K562 (cell line): ENCODE results near the gene AAK1. TPM values are rescaled to one million over a fixed set of nuclear protein-coding genes. Genes with fewer than 3 reads are reported as not detected.

ENCODE experiments used
- ATAC-seq: fragments of 200-7000 bp; cut with Tn5 transposase; 3 replicates; pipeline ENCODE4 v1.9.1; 2020; ENCODE audit warnings: moderate library complexity
- BruUV-seq: library from RNA; stranded (reverse); fragments of 400-500 nt; replicated peaks from 2 replicates; lab custom pipeline; 2021; lab: Mats Ljungman, UMichigan
- CTCF ChIA-PET: fragments of 300-600 bp; formaldehyde crosslinking; extraction: SDS; loops from one replicate; lab custom pipeline; 2021; ENCODE audit warnings: low intra/inter-chr PET ratio; lab: Yijun Ruan, JAX
- POLR2A ChIA-PET: fragments of 300-600, 350-650 bp; sonication (Branson Sonifier 250); formaldehyde crosslinking; extraction: SDS; loops from one replicate; lab custom pipeline; 2021; ENCODE audit warnings: antibody characterized with exemption, inconsistent platforms; lab: Yijun Ruan, JAX
- DNase-seq, 4 experiments: peaks; one replicate each; pipeline versions ENCODE4 v3.0.0 to v3.0.0-alpha.2; 2011 to 2018; ENCODE audit warnings: low spot score in 3 of 4, mixed read lengths in 3 of 4; ENCODE audit errors: extremely low read depth in 1 of 4
- FAIRE-seq: peaks from 2 replicates; lab custom pipeline; 2011; peaks lifted over from hg19 to GRCh38; lab: Jason Lieb, UNC
- H2AFZ ChIP-seq: 2 replicates; pipeline ENCODE4 v1.6.0; 2011; ENCODE audit warnings: low read depth, low read length, control low read depth, inconsistent platforms
- H3K27ac ChIP-seq: fragments of 200-600 bp; 3 replicates; pipeline ENCODE4 v1.8.0; 2011; ENCODE audit warnings: low read depth, mild to moderate bottlenecking, control low read depth, inconsistent platforms, low read length, moderate library complexity, mixed read lengths; ENCODE audit errors: extremely low read depth
- H3K27me3 ChIP-seq, 2 experiments: fragments of 300-600 bp in 1 of 2; 2 replicates in 1 of 2; 3 replicates in 1 of 2; pipeline versions ENCODE4 v1.6.0 to v1.8.0; 2011; ENCODE audit warnings: inconsistent platforms in 2 of 2, low read length in 2 of 2, mild to moderate bottlenecking in 1 of 2, mixed read lengths in 1 of 2, moderate library complexity in 1 of 2; ENCODE audit not compliant: control insufficient read depth in 2 of 2, insufficient read depth in 2 of 2
- H3K36me3 ChIP-seq: fragments of 300-600 bp; 3 replicates; pipeline ENCODE4 v1.8.0; 2011; ENCODE audit warnings: mild to moderate bottlenecking, low read length, inconsistent platforms; ENCODE audit not compliant: control insufficient read depth, insufficient read depth
- H3K4me1 ChIP-seq, 2 experiments: fragments of 200-600 bp in 1 of 2; replicated peaks in 1 of 2; 2 replicates in 1 of 2; 3 replicates in 1 of 2; pipeline versions ENCODE4 v1.5.1 to v1.8.0; 2011; ENCODE audit warnings: inconsistent platforms in 2 of 2, low read length in 2 of 2, mild to moderate bottlenecking in 1 of 2, mixed read lengths in 1 of 2, moderate library complexity in 1 of 2; ENCODE audit not compliant: control insufficient read depth in 2 of 2, insufficient read depth in 2 of 2
- H3K4me2 ChIP-seq: 2 replicates; pipeline ENCODE4 v1.6.1; 2011; ENCODE audit warnings: low read length, control low read depth, inconsistent platforms, mixed read lengths; ENCODE audit not compliant: insufficient read depth
- H3K4me3 ChIP-seq: fragments of 200-600 bp; sonication (generic), shearing (Covaris generic); 2 replicates; pipeline ENCODE4 v1.5.1; 2016; ENCODE audit warnings: control low read depth, inconsistent platforms
- H3K79me2 ChIP-seq: fragments of 200-600 bp; 3 replicates; pipeline ENCODE4 v1.8.0; 2011; ENCODE audit warnings: low read length, inconsistent platforms; ENCODE audit not compliant: control insufficient read depth, insufficient read depth
- H3K9ac ChIP-seq, 2 experiments: 2 replicates each; pipeline versions ENCODE4 v1.6.0 to v1.6.1; 2011; ENCODE audit warnings: low read depth in 2 of 2, low read length in 2 of 2, control low read depth in 1 of 2, inconsistent platforms in 1 of 2, mild to moderate bottlenecking in 1 of 2, mixed read lengths in 1 of 2; ENCODE audit not compliant: insufficient read depth in 1 of 2
- H3K9me1 ChIP-seq: one replicate; pipeline ENCODE4 v1.6.0; 2011; ENCODE audit warnings: inconsistent platforms, mild to moderate bottlenecking, low read length, moderate library complexity; ENCODE audit not compliant: control insufficient read depth, insufficient read depth
- H3K9me3 ChIP-seq: replicated peaks from 2 replicates; pipeline ENCODE4 v1.5.1; 2011; ENCODE audit warnings: low read depth, low read length, inconsistent platforms; ENCODE audit not compliant: control insufficient read depth, insufficient read depth
- H4K20me1 ChIP-seq: replicated peaks from 2 replicates; pipeline ENCODE4 v1.6.1; 2011; ENCODE audit warnings: low read length, inconsistent platforms, mixed read lengths; ENCODE audit not compliant: control insufficient read depth, insufficient read depth
- EP400 ChIP-seq: fragments of 450-650 bp; IDR thresholded peaks from 2 replicates; pipeline ENCODE4 v1.6.1; 2017; ENCODE audit warnings: antibody characterized with exemption, mild to moderate bottlenecking, moderate library complexity
- GTF2F1 ChIP-seq: IDR thresholded peaks from 2 replicates; pipeline ENCODE4 v1.6.1; 2011; ENCODE audit warnings: low read depth, low read length, improper control_type of control experiment
- MTF1 ChIP-seq: fragments of 250-450 bp; sonication (Bioruptor Pico); IDR thresholded peaks from 2 replicates; pipeline ENCODE4 v1.9.0; 2021; ENCODE audit warnings: moderate library complexity, mild to moderate bottlenecking, inconsistent platforms, borderline replicate concordance
- NFRKB ChIP-seq: fragments of 450-650 bp; IDR thresholded peaks from 2 replicates; pipeline ENCODE4 v1.6.1; 2016; ENCODE audit warnings: low read depth
- PHB ChIP-seq: fragments of 250-450 bp; sonication (Bioruptor Pico); IDR thresholded peaks from 2 replicates; pipeline ENCODE4 v1.5.0; 2021
- ZNF77 ChIP-seq: fragments of 250-450 bp; sonication (Bioruptor Pico); IDR thresholded peaks from 2 replicates; pipeline ENCODE4 v1.5.0; 2020
- WGBS: fragments of 100-300 bp; shearing (Covaris generic); methylation state at CpG from one replicate; pipeline ENCODE4 v1.1.6; 2016; ENCODE audit warnings: low coverage, mixed read lengths; ENCODE audit not compliant: insufficient coverage; ENCODE audit errors: missing lambda C conversion rate; 5-methylcytosine and 5-hydroxymethylcytosine counted together
- in situ Hi-C: fragments of 300-500 bp; cut with MboI; formaldehyde crosslinking; loops from 4 replicates; pipeline ENCODE4 v1.15.0; 2018; ENCODE audit warnings: inconsistent platforms, mixed read lengths
- intact Hi-C: fragments of 100-400 bp; cut with micrococcal nuclease; formaldehyde crosslinking; loops from 2 replicates; pipeline ENCODE4 v1.14.2; 2022
- polyA plus RNA-seq, 8 experiments: library from polyadenylated mRNA; depleted of rRNA in 4 of 8; stranded (reverse) in 5 of 8; unstranded in 3 of 8; fragments of >200 nt; fragmentation: Nextera tagmentation in 2 of 8; fragmentation: Illumina TruSeq in 1 of 8; extraction: Ambion mirVana in 2 of 8; extraction: Trizol in 1 of 8; gene quantifications; 2 replicates each; pipeline versions ENCODE4 v1.2.1 to v1.2.3, GENCODE V29; 2011 to 2014; ENCODE audit warnings: inconsistent platforms in 1 of 8, missing spikeins in 1 of 8
- total RNA-seq, 7 experiments: library from RNA; depleted of rRNA in 6 of 7; stranded (reverse); fragments of >200 nt in 6 of 7; fragmentation: Illumina TruSeq in 2 of 7; extraction: Trizol in 2 of 7; gene quantifications; 2 replicates each; pipeline versions ENCODE4 v1.2.1 to v1.2.3, GENCODE V29; 2011 to 2021; ENCODE audit warnings: low replicate concordance in 1 of 7
- TF ChIP-seq, protein P1 (sequence below): fragments of 250-450 bp; sonication (Bioruptor Pico); IDR thresholded peaks from 2 replicates; pipeline ENCODE4 v1.8.0; 2022; ENCODE audit warnings: moderate library complexity, mild to moderate bottlenecking, inconsistent platforms

The AAK1 gene
- total and polyA plus RNA-seq, 9 of the 15 experiments (the other 6 are each of a cell fraction or from before 2014, with no cell fraction given) = 0.89 to 17.1 (median 6.0) TPM

DNA sequence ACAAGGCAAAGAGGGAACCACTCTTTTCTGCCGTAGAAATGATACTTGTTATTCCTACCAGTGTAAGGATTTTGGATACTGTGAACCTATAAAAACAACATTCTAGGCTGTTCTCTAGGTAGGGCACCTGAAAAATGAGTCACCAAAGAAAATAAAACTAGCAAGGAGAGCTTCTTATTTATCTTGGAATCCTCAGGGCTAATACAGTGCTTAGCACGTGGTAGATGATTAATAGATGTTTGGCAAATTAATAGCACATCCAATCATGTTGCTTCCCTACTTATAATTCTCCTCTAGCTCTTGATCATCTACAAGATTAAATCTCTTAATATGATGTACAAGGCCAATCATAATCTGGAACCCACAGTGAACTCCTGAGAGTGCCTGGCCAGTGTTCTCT, 73.1 kb downstream of the AAK1 start:
- ATAC-seq = no peak
- ChIA-PET CTCF (no interaction called here), POLR2A (interaction anchor here (0.6 to 2.4 kb wide), 2 partner anchors 9 to 107 kb away, joined by 3 to 7 read pairs; no protein-coding TSS in a partner anchor)
- TF ChIP-seq NFRKB (no peak), MTF1 (no peak), EP400 (no peak), ZNF77 (CRISPR knock-in tag) (no peak), GTF2F1 (no peak), PHB (CRISPR knock-in tag) (no peak)
- TF ChIP-seq, protein P1, sequence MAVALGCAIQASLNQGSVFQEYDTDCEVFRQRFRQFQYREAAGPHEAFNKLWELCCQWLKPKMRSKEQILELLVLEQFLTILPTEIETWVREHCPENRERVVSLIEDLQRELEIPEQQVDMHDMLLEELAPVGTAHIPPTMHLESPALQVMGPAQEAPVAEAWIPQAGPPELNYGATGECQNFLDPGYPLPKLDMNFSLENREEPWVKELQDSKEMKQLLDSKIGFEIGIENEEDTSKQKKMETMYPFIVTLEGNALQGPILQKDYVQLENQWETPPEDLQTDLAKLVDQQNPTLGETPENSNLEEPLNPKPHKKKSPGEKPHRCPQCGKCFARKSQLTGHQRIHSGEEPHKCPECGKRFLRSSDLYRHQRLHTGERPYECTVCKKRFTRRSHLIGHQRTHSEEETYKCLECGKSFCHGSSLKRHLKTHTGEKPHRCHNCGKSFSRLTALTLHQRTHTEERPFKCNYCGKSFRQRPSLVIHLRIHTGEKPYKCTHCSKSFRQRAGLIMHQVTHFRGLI (CRISPR knock-in tag) = no peak
- DNase-seq = no peak
- Histone ChIP-seq H3K27me3 (no peaks in the 10 kb centered on the region), H3K79me2 (no peaks in the 10 kb centered on the region), H3K27ac (no peak overlapping the region), H3K9me3 (no peaks in the 10 kb centered on the region), H4K20me1 (0 out of 2 replicates have a peak, but pooled peaks cover 3% of the 10 kb centered on the region), H3K4me3 (no peak overlapping the region), H3K36me3 (no peaks in the 10 kb centered on the region), H3K9ac (no peak overlapping the region), H3K4me2 (no peak overlapping the region), H3K4me1 (no peaks in the 10 kb centered on the region; a peak in 2 of 5 replicates), H3K9me1 (peaks cover 4% of the 10 kb centered on the region), H2AFZ (no peak overlapping the region)
- no TSS peak for BruUV-seq
- intact Hi-C loops (no loop called here), in situ Hi-C loops (no loop called here)
- FAIRE-seq = no peak
- 45% methylated on average over 2 of the region's 2 CpGs for WGBS
